GM12892 (cell line): ENCODE results near the gene RETREG2.

Source experiments
- POLR2A ChIP-seq: IDR thresholded peaks from 2 replicates; pipeline ENCODE4 v1.6.1; 2011; ENCODE audit warnings: low read depth, low read length, control low read depth
- POLR2AphosphoS5 ChIP-seq: IDR thresholded peaks from 2 replicates; pipeline ENCODE4 v1.6.1; 2011; ENCODE audit warnings: low read depth, low read length, control low read depth
- TAF1 ChIP-seq: IDR thresholded peaks from 2 replicates; pipeline ENCODE4 v1.6.1; 2011; ENCODE audit warnings: low read depth, mild to moderate bottlenecking, control low read depth, low read length, borderline replicate concordance

DNA sequence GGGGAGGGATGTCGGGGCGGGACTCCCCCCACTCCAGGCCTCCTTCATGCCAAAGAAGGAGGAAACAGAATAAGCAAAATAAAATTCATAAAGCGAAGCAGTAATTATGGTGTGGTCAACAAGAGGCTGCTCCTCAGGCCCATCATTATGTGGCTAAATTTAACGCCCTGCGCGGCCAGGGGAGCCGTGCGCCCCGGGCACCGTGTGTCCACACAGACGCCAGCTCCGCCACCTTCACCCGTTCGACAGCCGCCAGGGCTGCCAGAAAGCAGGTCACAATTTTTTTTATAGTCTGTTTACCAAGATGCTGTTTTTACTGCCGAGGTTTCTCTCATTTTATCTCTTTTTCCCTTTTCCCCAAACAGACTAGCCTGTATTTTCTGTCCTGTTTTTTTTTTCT, 48.5 kb upstream of the RETREG2 start:
- TF ChIP-seq POLR2A (no peak), POLR2AphosphoS5 (no peak), TAF1 (no peak)
